H1 (cell line): ENCODE results near the gene CNPY4. TPM values are rescaled to one million over a fixed set of nuclear protein-coding genes. Genes with fewer than 3 reads are reported as not detected.

ENCODE experiments used
- ASH2L ChIP-seq: fragments of 200-600, 300-600 bp; sonication (generic); IDR thresholded peaks from one replicate; pipeline ENCODE4 v1.7.1; 2017; ENCODE audit warnings: low read length
- BRCA1 ChIP-seq: IDR thresholded peaks from 2 replicates; pipeline ENCODE4 v1.6.1; 2012; ENCODE audit warnings: low read depth, low read length, improper control_type of control experiment
- CBX8 ChIP-seq: fragments of 300-800, 300-1000 bp; sonication (generic); IDR thresholded peaks from 2 replicates; pipeline ENCODE4 v1.7.1; 2016; ENCODE audit warnings: low read depth, low read length, borderline replicate concordance
- CEBPB ChIP-seq: IDR thresholded peaks from 2 replicates; pipeline ENCODE4 v1.6.1; 2012; ENCODE audit warnings: low read depth, low read length
- NRF1 ChIP-seq: IDR thresholded peaks from 2 replicates; pipeline ENCODE4 v1.6.1; 2011; ENCODE audit warnings: mild to moderate bottlenecking, low read depth, low read length, improper control_type of control experiment
- POLR2A ChIP-seq, 2 experiments: IDR thresholded peaks; 1 replicate in 1 of 2; 2 replicates in 1 of 2; pipeline ENCODE4 v1.6.1; 2011; ENCODE audit warnings: low read depth in 2 of 2, low read length in 2 of 2, mild to moderate bottlenecking in 2 of 2; ENCODE audit errors: control extremely low read depth in 1 of 2
- POLR2AphosphoS5 ChIP-seq: IDR thresholded peaks from 2 replicates; pipeline ENCODE4 v1.6.1; 2011; ENCODE audit warnings: low read depth, low read length
- SIN3A ChIP-seq, 2 experiments: IDR thresholded peaks in 1 of 2; conservative IDR thresholded peaks in 1 of 2; 2 replicates each; pipeline ENCODE4 v1.6.1; 2011 to 2012; ENCODE audit warnings: low read length in 2 of 2, improper control_type of control experiment in 1 of 2, low read depth in 1 of 2, mild to moderate bottlenecking in 1 of 2
- SP4 ChIP-seq: IDR thresholded peaks from 2 replicates; pipeline ENCODE4 v1.6.1; 2012; ENCODE audit warnings: low read length, inconsistent platforms
- TAF7 ChIP-seq: optimal IDR thresholded peaks from 2 replicates; pipeline ENCODE3; 2011; ENCODE audit warnings: low read depth, mild to moderate bottlenecking, inconsistent platforms, low read length, moderate library complexity, borderline replicate concordance
- TBP ChIP-seq: IDR thresholded peaks from 2 replicates; pipeline ENCODE4 v1.6.1; 2011; ENCODE audit warnings: low read depth, low read length, improper control_type of control experiment
- TCF12 ChIP-seq: IDR thresholded peaks from 2 replicates; pipeline ENCODE4 v1.6.1; 2011; ENCODE audit warnings: low read depth, mild to moderate bottlenecking, low read length
- TEAD4 ChIP-seq: IDR thresholded peaks from 2 replicates; pipeline ENCODE4 v1.6.1; 2012; ENCODE audit warnings: low read depth, low read length, inconsistent platforms, mixed read lengths
- polyA plus RNA-seq, 7 experiments: library from polyadenylated mRNA; depleted of rRNA in 3 of 7; stranded (reverse) in 5 of 7; unstranded in 2 of 7; fragments of >200 nt in 5 of 7; fragments of 200-250 nt in 2 of 7; gene quantifications; 1 replicate in 5 of 7; 2 replicates in 1 of 7; 4 replicates in 1 of 7; pipeline versions ENCODE4 v1.2.1 to v1.2.3, GENCODE V29; 2011 to 2013; ENCODE audit warnings: missing spikeins in 2 of 7, mixed read lengths in 2 of 7
- total RNA-seq: library from RNA; stranded (reverse); fragmentation: NEBNext Ultra II Directional; extraction: Animal tissue kit (Norgen Biotek cat#: 25700); gene quantifications from 2 replicates; pipeline ENCODE4 v1.2.1, GENCODE V29; 2021
- TF ChIP-seq, protein P1 (sequence below): IDR thresholded peaks from 2 replicates; pipeline ENCODE4 v1.6.1; 2011; ENCODE audit warnings: low read length, improper control_type of control experiment
- TF ChIP-seq, protein P2 (sequence below): IDR thresholded peaks from 2 replicates; pipeline ENCODE4 v1.6.1; 2011; ENCODE audit warnings: low read depth, mild to moderate bottlenecking, low read length; ENCODE audit not compliant: insufficient read depth
- TF ChIP-seq, protein P3 (sequence below): IDR thresholded peaks from 2 replicates; pipeline ENCODE4 v1.6.1; 2012; ENCODE audit warnings: inconsistent platforms
- TF ChIP-seq, protein P4 (sequence below), 3 experiments: IDR thresholded peaks; 1 replicate in 2 of 3; 2 replicates in 1 of 3; pipeline versions ENCODE4 v1.5.1 to v1.6.1; 2011; ENCODE audit warnings: low read length in 3 of 3, mild to moderate bottlenecking in 3 of 3, inconsistent platforms in 2 of 3, low read depth in 1 of 3, moderate library complexity in 1 of 3; ENCODE audit not compliant: insufficient read depth in 1 of 3; ENCODE audit errors: control extremely low read depth in 1 of 3

The CNPY4 gene
- total and polyA plus RNA-seq, 2 of the 8 experiments (the other 6 are each of a cell fraction or from before 2014, with no cell fraction given): 10.2 to 15.3 TPM

DNA sequence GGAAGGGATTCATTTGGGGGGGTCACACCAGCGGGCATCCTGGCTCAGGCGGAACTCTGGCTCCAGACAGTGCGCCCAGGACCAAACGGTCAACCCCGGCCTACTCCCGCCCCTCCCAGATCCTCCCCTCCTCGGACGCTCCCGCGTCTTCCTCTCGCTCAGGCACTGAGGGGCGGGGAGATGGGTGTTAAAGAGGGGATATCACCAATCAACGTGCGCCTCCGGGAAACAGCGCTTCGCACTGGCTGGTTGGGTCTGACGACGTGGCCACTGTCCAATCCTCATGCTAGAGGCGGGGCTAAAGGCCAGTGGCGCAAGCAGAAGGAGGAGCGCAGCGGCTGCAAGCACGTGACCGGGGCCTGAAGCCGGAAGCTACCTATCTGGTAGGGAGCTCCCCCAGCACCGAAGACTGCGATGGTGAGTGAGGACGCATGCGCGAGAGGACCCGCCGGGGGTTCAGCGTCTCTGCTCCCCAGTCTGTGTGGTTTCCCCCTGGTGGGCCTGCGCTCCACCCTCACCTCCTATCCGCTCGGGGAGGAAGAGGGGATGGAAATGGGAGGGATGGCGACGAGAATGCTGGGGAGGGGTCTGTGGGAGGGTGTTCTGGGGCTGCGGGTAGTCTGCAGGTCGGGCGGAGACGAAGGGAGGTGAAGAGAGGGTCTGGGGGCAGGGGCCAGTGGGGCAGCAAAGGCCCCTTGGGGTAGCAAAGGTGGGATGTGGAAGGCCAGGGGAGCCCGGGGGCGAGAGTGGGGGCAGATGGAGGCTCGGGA lies 29.3 kb downstream of the CNPY4 start, which contains the start of gene LAMTOR4 (continued):
- TF ChIP-seq NRF1 (peak; percentile 72), POLR2A (IDR thresholded peaks at IDR 0.05; ENCODE audit: control extremely low read depth in 1 of 2, low read depth in 2 of 2, low read length in 2 of 2) (peak; percentile 38 to 69; a peak in 2 of 3 replicates), ASH2L (peak; percentile 52), BRCA1 (no peak), TBP (peak; percentile 59), SIN3A (conservative IDR thresholded peaks at IDR 0.05 in 1 of 2, IDR thresholded peaks at IDR 0.05 in 1 of 2; ENCODE audit: low read depth in 1 of 2, low read length in 2 of 2) (no peak; a peak in 1 of 4 replicates), SP4 (peak; percentile 94), TAF7 (no peak), CEBPB (peak; percentile 82), POLR2AphosphoS5 (peak; percentile 77), TCF12 (no peak), TEAD4 (no peak), CBX8 (no peak)
- TF ChIP-seq, protein P1, sequence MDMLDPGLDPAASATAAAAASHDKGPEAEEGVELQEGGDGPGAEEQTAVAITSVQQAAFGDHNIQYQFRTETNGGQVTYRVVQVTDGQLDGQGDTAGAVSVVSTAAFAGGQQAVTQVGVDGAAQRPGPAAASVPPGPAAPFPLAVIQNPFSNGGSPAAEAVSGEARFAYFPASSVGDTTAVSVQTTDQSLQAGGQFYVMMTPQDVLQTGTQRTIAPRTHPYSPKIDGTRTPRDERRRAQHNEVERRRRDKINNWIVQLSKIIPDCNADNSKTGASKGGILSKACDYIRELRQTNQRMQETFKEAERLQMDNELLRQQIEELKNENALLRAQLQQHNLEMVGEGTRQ: peak; percentile 93
- TF ChIP-seq, protein P2, sequence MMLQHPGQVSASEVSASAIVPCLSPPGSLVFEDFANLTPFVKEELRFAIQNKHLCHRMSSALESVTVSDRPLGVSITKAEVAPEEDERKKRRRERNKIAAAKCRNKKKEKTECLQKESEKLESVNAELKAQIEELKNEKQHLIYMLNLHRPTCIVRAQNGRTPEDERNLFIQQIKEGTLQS: peak; percentile 32; the same call in 1 of the 2 replicates
- TF ChIP-seq, protein P3, sequence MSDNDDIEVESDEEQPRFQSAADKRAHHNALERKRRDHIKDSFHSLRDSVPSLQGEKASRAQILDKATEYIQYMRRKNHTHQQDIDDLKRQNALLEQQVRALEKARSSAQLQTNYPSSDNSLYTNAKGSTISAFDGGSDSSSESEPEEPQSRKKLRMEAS: peak; percentile 83
- TF ChIP-seq, protein P4, sequence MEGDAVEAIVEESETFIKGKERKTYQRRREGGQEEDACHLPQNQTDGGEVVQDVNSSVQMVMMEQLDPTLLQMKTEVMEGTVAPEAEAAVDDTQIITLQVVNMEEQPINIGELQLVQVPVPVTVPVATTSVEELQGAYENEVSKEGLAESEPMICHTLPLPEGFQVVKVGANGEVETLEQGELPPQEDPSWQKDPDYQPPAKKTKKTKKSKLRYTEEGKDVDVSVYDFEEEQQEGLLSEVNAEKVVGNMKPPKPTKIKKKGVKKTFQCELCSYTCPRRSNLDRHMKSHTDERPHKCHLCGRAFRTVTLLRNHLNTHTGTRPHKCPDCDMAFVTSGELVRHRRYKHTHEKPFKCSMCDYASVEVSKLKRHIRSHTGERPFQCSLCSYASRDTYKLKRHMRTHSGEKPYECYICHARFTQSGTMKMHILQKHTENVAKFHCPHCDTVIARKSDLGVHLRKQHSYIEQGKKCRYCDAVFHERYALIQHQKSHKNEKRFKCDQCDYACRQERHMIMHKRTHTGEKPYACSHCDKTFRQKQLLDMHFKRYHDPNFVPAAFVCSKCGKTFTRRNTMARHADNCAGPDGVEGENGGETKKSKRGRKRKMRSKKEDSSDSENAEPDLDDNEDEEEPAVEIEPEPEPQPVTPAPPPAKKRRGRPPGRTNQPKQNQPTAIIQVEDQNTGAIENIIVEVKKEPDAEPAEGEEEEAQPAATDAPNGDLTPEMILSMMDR (IDR thresholded peaks at IDR 0.05; ENCODE audit: control extremely low read depth in 1 of 3, insufficient read depth in 1 of 3, low read depth in 1 of 3, low read length in 3 of 3): peak in 1 of 3 experiments; percentile 18; a peak in 2 of 4 replicates
